Measurements from ENCODE around the gene INPP5A.

The INPP5A gene

DNA sequence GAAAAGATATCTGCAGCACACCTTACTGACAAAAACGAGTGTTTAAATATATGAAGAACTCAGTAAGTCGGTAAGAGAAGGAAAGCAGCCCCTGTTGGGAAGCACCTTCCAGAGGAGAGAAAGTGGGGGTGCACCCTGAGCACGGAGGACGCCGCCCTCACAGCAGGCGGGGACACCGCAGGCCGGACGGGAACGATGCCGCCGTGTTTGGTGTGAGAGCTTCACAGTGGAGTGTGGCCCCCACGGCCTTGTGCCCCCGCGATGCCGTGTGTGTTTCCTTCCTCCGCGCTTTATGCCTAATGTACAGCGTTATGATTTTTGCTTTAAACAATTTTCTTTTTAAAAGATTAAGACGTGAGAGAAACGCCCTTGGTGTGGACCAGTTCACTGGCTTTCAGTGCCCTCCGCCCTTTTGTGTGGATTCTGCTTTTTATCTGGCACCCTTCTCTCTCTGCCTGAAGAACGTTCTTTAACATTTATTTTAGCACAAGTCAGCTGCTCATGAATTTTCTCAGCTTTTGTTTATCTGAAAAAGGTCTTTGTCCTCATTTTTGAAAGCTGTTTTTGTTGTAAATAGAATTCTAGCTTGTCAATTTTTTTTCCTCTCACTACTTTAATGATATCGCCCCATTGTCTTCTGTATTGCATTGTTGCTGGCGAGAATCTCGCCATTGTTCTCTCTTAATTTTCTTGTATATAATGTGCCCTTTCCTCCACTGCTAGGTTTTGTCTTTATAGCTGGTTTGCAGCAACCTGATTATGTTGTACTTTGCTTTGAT lies 110.7 kb downstream of the INPP5A start:
- no peak for DNase-seq (ENCODE audit: low read depth)

DNA sequence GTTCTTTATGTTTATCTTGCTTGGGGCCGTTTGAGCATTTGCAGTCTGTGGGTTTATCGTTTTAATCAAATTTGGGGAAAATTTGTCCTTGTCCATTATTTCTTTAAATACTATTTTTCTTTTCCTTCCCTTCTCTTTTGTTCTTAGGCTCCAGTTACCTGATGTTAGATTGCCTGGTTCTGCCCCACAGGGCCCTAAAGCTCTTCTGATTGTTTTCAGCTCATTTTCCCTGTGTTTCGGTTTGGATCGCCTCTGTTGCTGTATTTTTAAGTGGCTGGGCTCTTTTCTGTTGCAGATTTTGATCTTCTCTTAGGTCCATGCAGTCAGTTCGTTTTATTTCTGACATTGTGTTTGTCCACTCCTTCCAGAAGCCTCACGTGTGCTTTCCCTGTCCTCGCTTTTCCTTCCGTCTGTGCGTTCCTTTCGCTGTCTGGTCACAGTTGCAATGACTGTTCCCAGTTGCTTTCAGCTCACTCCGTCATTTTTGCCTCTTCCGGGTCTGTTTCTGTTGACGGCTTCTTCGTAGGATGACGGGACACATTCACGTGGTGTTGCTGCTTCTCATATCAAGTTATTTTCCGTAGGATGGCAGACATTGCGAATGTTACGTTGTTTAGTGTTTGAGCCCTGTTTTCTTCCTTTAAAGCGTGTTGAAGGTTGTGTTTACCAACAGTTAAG lies 111.4 kb downstream of the INPP5A start:
- DNase-seq (ENCODE audit: low read depth), result no peak

DNA sequence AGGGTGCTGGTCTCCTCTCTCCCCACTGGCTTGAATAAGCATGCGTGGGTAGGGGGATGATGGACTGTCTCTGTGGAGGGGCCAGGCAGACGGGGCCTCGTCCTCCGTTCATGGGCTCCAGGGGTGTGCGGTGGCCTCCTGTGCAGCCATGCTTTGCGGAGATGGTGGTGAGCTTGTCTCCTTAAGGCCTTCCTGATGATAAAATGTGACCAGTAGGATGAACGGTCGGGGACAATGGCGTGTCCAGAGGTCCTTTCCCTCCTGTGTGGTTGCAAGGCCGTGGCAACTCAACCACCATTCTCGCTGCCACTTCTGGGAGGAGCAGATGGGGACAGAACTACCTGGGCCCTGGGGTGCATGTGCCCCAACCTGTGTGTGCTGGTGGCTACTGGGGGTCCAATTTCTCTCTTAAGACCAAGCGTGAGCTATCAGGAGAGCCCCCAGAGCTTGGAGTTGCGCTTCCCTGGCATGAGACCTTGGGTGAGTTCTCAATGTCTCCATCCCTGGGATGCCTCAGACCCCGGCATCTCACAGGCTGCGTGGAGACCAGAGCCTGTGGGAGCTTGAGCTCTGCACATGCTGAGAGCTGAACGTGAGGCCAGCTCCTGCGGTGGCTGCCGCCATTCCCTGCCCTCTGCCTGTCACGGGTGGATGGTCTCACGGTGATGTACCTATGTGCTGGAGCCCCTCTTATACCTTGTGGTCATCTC lies 112.2 kb downstream of the INPP5A start:
- no peak for DNase-seq (ENCODE audit: low read depth)

DNA sequence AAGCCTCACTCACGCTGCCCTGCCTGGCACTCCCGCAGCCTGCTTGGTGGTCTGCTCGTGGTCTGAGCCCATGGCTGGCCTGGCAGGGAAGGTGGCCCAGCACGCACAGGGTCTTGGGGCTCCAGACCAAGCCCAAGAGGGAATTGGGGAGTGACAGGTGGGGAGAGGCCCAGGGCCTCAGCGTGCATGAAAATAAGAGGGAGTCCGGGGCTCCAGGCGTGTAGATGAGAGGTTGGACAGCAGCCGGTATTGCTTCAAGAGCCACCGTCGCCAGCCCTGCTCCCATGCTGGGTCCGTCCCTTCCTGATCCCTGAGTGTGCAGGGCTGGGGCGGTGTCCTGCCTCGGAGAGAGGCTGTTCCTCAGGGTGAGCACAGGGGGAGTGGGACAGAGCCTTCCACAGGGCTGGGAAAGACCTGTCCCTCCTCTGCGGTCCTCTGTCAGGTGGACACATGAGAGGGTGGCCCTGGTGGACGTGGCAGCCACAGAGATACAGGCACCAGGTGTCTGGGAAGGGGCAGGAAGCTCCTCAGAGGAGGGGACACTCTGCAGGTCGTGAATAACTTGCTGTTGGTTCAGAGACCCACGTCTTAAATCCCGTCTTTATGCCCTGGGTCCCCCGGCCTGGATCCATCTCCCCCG lies 113.1 kb downstream of the INPP5A start:
- DNase-seq (ENCODE audit: low read depth), result no peak

DNA sequence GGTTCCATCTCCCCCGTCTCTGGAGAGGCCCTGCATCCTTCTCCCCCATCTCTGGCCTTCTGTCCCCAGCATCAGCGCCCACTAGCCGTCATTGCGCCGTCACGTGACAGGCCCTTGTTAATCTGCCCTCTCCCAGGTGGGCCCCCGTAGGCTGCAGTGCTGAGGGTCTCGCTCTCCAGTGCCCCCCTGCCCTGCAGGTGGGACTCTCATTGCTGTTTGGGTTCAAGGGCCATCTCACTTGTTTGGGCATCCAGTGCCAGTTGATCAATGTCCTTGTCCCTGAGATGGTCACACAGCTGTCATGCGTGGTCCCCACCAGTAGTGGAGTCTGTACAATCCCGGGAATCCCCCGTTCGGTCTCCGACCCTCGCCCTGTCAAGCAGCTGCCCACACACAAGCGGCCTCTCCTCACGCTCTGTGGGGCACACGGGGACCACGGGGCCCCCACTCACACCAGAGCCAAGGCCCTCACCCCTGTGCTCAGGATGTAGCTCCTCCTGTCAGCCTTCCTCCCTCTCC lies 114.0 kb downstream of the INPP5A start:
- DNase-seq (ENCODE audit: low read depth), result no peak

DNA sequence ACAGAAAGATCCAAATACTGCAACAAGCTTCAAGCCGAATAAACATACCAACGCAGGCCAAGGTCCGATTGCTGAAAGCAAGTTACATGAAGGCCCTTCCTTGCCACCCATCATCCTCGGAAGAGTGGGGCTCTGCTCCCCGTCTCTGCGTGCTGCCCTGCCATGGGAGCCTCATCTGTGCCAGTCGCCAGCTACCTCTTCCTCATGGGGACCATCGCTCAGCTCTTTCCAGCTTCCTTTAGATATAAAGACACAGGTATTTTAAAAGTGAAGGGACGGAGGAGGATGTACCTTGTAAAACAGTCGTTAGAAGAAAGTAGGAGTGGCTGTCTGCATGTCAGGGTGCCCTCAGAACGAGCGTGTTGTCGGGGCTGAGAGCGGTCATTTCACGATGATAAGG lies 114.9 kb downstream of the INPP5A start:
- DNase-seq (ENCODE audit: low read depth), result no peak

DNA sequence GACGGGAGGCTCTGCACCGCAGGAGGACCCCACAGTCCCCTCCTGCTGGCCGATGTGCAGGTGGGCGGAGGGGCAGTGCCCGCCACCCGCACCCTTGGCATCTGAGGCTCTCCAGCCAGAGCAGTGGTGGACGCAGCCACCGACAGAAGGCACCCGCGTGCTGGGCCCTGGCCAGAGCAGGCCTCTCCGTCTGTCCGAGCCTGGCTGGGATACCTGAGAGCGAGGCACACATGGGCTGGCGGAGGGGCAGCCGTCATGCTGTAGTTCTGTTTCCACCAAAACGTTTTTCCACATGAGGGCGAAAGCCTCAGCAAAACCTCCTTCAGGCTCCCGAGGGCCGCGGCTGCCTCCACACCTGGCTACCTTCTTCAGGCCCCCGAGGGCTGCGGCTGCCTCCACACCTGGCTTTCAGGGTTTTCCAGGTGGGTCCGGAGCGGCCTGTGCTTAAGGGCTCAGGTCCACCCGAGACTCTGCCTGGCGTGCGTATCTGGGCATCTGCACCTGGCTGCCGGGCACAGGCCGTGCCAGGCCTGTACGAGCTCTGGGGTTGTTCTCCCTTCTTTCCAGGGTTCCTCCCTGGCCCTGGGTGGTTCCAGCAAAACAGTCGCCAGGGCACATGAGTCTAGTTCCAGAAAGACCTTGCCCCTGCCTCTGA lies 115.5 kb downstream of the INPP5A start:
- DNase-seq (ENCODE audit: low read depth), result no peak

DNA sequence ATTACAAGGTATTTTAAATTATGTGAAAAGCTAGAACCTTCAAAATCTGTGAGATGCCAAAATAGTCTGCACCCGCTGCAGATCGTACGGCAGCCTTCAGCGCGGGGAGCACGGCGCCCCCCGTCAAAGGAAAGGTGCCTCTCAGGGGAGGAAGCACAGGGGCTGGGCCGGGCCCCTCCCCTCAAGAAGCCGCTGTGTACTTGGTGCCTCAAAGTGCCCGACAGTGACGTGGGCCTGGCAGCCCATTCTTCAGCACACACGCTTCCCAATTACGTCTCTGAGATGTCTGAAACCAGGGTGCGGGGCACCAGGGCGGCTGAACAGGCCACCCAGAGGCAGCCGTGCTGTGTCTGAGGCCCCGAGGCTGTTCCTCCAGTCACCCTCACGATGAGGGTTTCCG lies 116.1 kb downstream of the INPP5A start:
- DNase-seq (ENCODE audit: low read depth), result no peak

DNA sequence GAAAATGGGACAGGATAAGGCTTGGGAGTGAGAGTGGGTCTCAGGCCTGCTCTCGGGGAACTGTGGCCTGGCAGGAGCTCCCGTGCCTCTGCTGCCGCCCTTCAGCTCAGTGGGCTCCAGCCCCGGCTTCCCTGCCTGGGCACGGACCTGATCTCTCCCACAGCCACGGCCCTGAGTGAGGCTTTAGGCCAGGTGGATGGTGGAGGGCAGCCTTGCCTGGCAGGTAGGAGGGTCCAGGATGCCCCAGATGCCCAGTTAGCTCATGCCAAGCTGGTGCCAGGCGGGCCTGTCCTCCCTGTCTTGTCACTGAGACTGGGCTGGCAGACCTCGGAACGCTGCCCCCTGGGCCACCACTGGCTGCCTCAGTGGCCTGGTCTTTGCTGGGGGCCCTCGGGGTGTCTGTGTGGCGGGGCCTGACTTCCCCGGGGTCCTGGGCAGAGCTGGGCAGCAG lies 116.6 kb downstream of the INPP5A start:
- DNase-seq (ENCODE audit: low read depth), result no peak

DNA sequence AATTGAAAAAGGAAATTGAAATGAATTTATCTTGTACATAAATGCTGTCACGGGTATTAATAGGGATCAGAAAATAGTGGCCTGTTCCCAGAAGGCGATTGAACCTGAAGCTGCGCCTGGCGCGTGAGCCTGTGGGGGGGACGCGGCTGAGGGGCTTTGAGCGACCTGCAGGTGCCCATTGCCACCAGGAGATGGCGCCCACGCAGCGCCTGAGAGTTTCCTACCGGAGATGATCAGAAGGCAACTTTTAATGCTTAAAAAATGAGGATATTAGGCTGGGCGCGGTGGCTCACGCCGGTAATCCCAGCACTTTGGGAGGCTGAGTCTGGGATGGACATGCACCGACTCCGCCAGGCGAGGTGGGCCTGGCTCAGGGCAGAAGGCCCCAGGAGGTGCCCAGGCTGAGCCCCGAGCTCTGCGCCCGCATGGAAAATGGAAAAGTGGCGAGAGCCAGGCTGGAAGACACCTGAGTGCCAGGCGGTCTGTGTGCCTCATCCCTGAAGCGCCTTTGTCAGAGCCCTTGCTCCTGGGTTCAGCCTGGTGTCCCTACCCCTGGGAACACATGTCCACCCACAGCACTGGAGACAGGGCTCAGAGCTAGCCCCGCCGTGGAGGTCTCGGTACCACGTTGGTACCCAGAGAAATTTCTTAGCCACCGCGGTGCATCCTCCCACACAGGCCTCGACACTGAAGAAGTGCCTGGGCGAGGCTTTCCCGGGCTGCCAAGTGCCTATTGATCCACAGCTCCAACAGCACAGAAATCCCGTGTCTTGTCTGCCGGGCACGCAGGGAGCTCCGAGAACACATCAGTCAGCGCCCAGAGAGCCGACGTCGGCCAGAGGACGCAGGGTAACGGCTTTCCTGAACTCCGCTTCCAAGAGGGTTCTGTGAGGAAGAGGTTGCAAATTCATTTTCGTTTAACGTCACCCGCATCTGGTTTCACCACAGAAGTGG lies 117.4 kb downstream of the INPP5A start:
- peak; percentile 31 for DNase-seq (ENCODE audit: low read depth)

DNA sequence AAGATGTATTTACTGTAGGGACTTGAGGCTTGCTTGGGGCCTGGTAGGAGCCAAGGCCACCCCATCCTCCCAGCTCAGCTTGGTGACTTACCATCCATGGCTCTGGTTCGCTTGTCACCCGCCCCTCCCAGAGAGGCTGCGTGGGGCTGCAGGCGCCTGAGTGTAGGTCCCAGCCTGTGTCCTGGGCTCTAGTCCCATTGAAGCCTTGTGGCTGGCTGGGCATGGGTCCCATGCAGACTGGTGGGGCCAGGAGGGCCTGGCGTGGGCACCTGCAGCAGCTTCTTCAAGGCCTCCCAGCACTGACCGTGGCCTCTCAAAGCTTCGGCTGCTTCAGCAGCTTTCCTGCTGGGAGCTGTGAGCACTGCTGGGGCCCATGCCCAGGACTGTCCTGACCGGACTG lies 118.1 kb downstream of the INPP5A start:
- DNase-seq (ENCODE audit: low read depth), result no peak

DNA sequence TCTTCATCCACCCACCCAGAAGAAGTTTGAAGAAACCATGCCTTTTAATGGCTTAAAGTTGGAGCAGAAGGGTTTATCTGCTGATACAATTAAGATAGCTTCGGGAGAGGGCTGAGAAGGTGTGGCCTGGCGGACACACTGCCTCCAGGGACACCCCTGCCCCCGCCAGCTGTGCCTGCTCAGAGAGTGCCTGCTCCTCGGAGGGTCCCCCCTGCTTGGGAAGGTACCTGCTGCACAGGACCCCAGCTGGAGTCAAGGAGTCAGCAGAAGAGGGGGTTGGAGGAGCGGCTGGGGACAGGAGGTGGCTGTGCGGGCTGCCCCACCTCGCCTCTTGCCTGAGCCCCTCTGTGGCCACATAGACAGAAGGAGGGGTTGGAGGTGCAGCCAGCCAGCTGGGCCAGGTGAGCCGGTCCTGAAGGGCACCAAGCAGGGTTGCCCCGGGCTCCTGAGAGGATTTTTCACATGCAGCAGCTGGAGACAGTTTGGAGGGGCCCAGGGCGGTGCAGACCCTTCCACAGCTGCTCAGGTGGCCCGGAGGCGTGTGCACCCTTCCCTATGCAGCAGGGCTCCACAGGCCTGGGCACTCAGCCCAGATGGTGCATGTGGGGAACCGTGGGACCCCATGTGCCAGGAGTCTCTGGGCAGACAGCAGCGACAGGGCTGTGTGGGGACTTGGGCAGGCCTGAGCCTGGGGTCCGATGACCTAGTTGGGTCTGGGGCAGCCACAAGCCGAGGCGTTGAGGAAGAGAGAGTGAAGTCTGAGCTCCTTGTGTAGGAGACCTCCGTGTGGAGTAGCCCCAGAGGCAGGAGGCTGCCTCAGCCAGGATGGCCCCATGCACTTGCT lies 118.9 kb downstream of the INPP5A start:
- DNase-seq (ENCODE audit: low read depth), result no peak

DNA sequence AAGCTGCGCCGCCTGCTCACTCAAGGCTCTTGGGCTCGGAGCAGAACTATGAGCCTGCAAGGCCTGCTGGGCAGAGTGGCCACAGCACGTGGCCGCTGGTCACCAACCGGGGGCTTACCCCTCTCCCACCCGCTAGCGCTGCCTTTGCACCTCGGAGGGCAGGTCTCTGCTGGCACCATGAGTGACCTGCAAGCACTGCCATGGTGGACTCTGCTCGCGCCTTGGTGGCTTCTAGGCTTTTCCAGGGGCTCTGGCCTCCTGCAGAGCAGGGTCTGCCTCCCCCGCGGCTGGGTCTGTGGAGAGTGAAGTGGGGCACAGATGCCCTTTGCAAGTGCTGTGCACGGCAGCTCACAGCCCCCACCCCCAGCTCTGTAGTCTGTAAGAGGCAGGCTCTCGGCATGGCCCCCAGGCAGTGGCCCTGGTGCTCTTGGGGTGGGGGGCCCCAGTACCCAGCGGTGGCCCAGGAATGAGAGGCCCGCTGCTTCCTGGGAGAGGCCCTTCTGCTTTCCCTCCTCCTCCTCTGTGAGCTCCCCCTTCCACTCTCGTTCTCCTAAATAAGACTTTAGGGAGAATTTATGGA lies 119.6 kb downstream of the INPP5A start:
- DNase-seq (ENCODE audit: low read depth), result no peak

DNA sequence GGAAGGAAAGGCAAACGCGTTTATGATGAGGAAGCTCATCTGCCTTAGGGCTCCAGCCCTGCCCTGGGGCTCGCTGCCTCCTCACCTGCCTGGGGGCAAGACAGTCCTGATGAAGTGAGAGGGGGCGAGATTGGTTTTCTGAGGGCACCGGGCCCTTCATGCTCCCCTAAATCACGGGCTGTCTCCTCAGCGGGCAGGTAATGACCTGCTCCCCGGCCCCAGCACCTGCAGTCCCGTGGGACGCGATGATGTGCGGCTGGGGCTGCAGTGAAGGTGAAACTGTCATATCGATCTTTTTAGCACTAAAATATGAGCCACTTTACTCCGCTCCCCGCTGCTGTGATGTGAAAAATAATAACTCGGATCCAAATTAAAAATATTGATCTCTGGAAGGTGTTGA lies 120.2 kb downstream of the INPP5A start:
- DNase-seq (ENCODE audit: low read depth), result no peak

DNA sequence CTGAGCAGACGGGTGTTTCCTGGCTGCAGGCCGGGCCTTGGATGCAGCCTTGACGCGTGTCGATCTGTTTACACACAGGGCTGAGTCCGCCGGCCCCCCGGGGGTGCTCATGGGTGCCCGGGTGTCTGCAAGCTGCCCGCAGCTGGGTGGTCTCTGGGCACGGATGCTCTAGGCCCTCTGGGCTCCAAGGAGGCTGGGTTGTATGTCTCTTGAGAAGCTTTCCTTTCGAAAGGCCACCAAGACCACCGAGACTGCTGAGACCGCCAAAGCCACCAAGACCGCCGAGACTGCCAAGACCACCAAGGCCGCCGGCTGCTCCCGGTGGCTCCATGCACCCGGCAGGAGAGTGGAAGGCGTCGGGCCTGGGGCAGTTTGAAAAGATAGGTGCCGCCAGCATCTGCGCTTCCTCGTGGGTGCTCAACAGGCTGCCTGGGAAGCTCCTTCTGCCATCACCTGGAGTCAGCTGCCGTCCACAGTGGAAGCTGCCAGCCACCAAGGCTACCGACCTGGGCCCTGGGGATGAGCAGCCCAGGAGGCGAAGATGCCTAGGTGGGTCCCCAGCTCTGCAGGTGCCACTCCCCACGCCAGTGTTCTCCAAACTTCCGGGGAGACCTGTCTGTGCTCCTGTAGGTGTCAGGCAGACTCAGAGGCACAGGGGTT lies 121.1 kb downstream of the INPP5A start:
- no peak for DNase-seq (ENCODE audit: low read depth)

DNA sequence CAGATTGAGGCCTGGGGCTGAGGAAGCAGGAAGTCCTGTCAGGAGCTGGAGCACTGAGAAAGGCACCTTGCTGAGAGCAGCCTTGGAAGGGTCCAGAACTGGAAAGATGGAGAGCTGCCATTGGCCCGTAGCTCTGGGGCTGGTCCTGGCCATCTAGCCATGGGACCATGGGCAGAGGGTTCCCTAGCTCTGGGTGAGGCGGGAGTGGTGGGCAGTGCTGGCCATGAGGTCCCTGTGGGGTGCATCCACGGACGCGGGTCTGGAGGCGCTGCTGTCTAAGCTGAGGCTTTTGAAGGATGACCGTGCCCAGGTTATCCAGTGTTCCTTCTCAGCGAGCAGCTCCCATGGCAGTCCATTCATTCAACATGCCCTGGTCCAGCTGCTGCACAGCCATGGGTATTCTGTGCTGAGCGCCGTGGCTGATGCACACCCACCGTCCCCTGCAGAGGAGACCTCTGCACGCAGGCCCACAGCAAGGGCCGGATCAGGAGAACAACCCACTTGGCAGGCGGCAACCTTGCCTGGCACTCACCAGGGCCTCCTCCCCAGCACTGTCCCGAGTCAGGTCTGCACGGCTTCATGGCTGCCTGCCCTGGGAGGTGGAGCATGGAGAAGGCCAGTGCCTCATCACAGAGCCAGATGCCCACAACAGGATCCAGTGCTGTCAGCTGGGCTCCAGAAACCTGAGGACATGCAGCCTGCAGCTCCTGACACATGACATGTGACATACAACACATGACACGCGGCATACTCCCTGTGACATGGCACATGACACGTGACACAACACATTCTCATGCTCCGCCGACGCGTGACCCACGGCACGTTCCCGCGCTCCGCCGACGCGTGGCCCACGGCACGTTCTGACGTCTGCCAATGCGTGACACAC lies 121.9 kb downstream of the INPP5A start:
- no peak for DNase-seq (ENCODE audit: low read depth)

DNA sequence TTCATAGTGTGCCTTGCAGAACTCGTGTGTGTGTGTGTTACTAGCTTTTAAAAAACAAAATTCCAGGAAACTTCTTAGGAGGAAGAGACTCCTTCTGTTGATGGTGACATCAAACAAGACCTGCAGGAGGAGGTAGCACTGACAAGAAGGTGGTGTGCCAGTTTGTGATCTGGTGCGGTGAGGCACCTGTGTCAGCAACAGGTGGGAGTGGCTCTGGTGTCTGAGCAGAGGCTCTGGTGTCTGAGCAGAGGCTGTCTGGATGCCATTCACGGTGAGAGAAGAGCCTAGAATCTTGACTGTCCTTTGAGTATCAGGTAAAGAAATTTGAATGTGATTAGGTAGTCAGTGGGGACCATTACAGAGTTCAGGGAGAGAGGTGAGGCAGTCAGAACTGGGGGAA lies 122.8 kb downstream of the INPP5A start:
- no peak for DNase-seq (ENCODE audit: low read depth)

Data from stimulated activated CD8-positive, alpha-beta memory T cell treated with anti-CD3 and anti-CD28 coated beads, Interleukin-15, amount 100 ng/mL, for 24 hours (primary cell).